ENCODE measurements around the gene ARSK.

DNA sequence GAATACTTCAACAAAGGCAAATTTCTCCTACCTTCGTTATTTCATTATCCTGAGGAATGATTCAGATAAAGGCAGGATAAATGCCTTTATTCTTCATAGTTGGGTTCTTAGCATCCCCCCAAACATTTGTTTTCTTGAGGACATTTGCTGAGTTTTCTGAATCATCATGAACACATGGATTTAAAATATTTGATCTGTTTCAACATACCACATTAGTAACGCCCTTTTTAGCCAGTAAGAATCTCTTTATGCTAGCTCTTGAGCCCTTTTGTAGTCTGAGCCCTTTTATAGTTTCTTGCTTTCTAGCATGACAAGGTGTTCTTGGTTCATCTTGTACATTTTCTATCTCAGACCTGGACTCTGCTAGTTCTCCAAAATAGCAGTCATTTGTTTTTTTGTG lies 28.0 kb upstream of the ARSK start:
- TF ChIP-seq EZH2 (IDR thresholded peaks at IDR 0.05; ENCODE audit: borderline replicate concordance, low read depth, low read length, severe bottlenecking): no peak
- TF ChIP-seq, protein P1, sequence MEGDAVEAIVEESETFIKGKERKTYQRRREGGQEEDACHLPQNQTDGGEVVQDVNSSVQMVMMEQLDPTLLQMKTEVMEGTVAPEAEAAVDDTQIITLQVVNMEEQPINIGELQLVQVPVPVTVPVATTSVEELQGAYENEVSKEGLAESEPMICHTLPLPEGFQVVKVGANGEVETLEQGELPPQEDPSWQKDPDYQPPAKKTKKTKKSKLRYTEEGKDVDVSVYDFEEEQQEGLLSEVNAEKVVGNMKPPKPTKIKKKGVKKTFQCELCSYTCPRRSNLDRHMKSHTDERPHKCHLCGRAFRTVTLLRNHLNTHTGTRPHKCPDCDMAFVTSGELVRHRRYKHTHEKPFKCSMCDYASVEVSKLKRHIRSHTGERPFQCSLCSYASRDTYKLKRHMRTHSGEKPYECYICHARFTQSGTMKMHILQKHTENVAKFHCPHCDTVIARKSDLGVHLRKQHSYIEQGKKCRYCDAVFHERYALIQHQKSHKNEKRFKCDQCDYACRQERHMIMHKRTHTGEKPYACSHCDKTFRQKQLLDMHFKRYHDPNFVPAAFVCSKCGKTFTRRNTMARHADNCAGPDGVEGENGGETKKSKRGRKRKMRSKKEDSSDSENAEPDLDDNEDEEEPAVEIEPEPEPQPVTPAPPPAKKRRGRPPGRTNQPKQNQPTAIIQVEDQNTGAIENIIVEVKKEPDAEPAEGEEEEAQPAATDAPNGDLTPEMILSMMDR (IDR thresholded peaks at IDR 0.05; ENCODE audit: borderline replicate concordance, extremely low read depth, low read length, poor library complexity, severe bottlenecking): no peak
